ENCODE data around the gene TRIO.

Gene TRIO

GRCh38 chr5:14510156-14510734, 367.1 kb downstream of the TRIO start:
- H3K27ac ChIP-seq, result no peak overlapping the region
- H3K9ac ChIP-seq, result no peak overlapping the region
- no peaks in the 10 kb centered on the region for H3K36me3 ChIP-seq (ENCODE audit: control insufficient read depth, insufficient read depth, low read length)
- no peaks in the 10 kb centered on the region for H3K4me1 ChIP-seq
- H3K27me3 ChIP-seq (ENCODE audit: control insufficient read depth, insufficient read depth, low read length), result no peaks in the 10 kb centered on the region
- no peak overlapping the region for H3K4me3 ChIP-seq (ENCODE audit: low read depth, low read length)
- no peaks in the 10 kb centered on the region for H3K79me2 ChIP-seq
- TF ChIP-seq CTCF (IDR thresholded peaks at IDR 0.05), result no peak
- no peaks in the 10 kb centered on the region for H3K9me3 ChIP-seq (ENCODE audit: control insufficient read depth, low read length)
- no peak overlapping the region for H3K4me2 ChIP-seq (ENCODE audit: low read length)
- no peak overlapping the region for H2AFZ ChIP-seq

- H3K4me1 ChIP-seq, result no peaks in the 10 kb centered on the region
- H3K27me3 ChIP-seq (ENCODE audit: control insufficient read depth, insufficient read depth, low read length), result no peaks in the 10 kb centered on the region
- no peaks in the 10 kb centered on the region for H3K9me3 ChIP-seq (ENCODE audit: control insufficient read depth, low read length)
- H3K9ac ChIP-seq, result no peak overlapping the region
- no peak for TF ChIP-seq CTCF (IDR thresholded peaks at IDR 0.05)
- H3K79me2 ChIP-seq, result no peaks in the 10 kb centered on the region
- H3K36me3 ChIP-seq (ENCODE audit: control insufficient read depth, insufficient read depth, low read length), result no peaks in the 10 kb centered on the region
- H3K4me2 ChIP-seq (ENCODE audit: low read length), result no peak overlapping the region
- H3K4me3 ChIP-seq (ENCODE audit: low read depth, low read length), result no peak overlapping the region
- no peak overlapping the region for H3K27ac ChIP-seq
- no peak overlapping the region for H2AFZ ChIP-seq
These were observed 367.7 kb downstream of the TRIO start for GRCh38 chr5:14510880-14511279.

- Histone ChIP-seq H3K4me2 (ENCODE audit: low read length) (no peak overlapping the region), H3K9ac (no peak overlapping the region), H3K79me2 (no peaks in the 10 kb centered on the region), H3K27me3 (ENCODE audit: control insufficient read depth, insufficient read depth, low read length) (no peaks in the 10 kb centered on the region), H2AFZ (no peak overlapping the region), H3K9me3 (ENCODE audit: control insufficient read depth, low read length) (no peaks in the 10 kb centered on the region), H3K4me1 (no peaks in the 10 kb centered on the region), H3K4me3 (ENCODE audit: low read depth, low read length) (no peak overlapping the region), H3K36me3 (ENCODE audit: control insufficient read depth, insufficient read depth, low read length) (no peaks in the 10 kb centered on the region), H3K27ac (no peak overlapping the region)
- no peak for TF ChIP-seq CTCF (IDR thresholded peaks at IDR 0.05)
These were observed 369.4 kb downstream of the TRIO start for GRCh38 chr5:14512574-14512973.

- Histone ChIP-seq H3K9me3 (ENCODE audit: control insufficient read depth, low read length) (no peaks in the 10 kb centered on the region), H3K4me2 (ENCODE audit: low read length) (no peak overlapping the region), H2AFZ (no peak overlapping the region), H3K4me1 (no peaks in the 10 kb centered on the region), H3K79me2 (no peaks in the 10 kb centered on the region), H3K27me3 (ENCODE audit: control insufficient read depth, insufficient read depth, low read length) (no peaks in the 10 kb centered on the region), H3K4me3 (ENCODE audit: low read depth, low read length) (no peak overlapping the region), H3K9ac (no peak overlapping the region), H3K27ac (no peak overlapping the region), H3K36me3 (ENCODE audit: control insufficient read depth, insufficient read depth, low read length) (no peaks in the 10 kb centered on the region)
- TF ChIP-seq CTCF (IDR thresholded peaks at IDR 0.05), result no peak
These were observed 370.1 kb downstream of the TRIO start for GRCh38 chr5:14513266-14513665.

GRCh38 chr5:14516901-14517300, 373.8 kb downstream of the TRIO start:
- Histone ChIP-seq H3K4me2 (ENCODE audit: low read length) (no peak overlapping the region), H3K36me3 (ENCODE audit: control insufficient read depth, insufficient read depth, low read length) (no peaks in the 10 kb centered on the region), H3K9me3 (ENCODE audit: control insufficient read depth, low read length) (no peaks in the 10 kb centered on the region), H3K4me1 (no peaks in the 10 kb centered on the region), H3K27ac (no peak overlapping the region), H3K27me3 (ENCODE audit: control insufficient read depth, insufficient read depth, low read length) (no peaks in the 10 kb centered on the region), H3K4me3 (ENCODE audit: low read depth, low read length) (no peak overlapping the region), H2AFZ (no peak overlapping the region), H3K79me2 (no peaks in the 10 kb centered on the region), H3K9ac (no peak overlapping the region)
- TF ChIP-seq CTCF (IDR thresholded peaks at IDR 0.05), result no peak
